ENCODE results near the gene GALNS.
"Not testable (repeated sequence)": the region's sequence is repeated elsewhere in the genome, so short reads cannot be mapped to it uniquely, and the experiment has no call there.

The GALNS gene

GRCh38 chr16:88892065-88892464 is 35.3 kb upstream of the GALNS start:
- no peaks in the 10 kb centered on the region for H3K36me3 ChIP-seq (ENCODE audit: control insufficient read depth in 1 of 2, insufficient read depth in 2 of 2, low read depth in 1 of 2, low read length in 2 of 2)
- no peak overlapping the region for H3K14ac ChIP-seq (ENCODE audit: low read length in 2 of 2)
- 87% methylated on average over 20 of the region's 20 CpGs for WGBS
- H2BK12ac ChIP-seq (ENCODE audit: low read length in 2 of 2), result no peak overlapping the region
- no peak overlapping the region for H4K8ac ChIP-seq (ENCODE audit: low read length)
- no peak overlapping the region for H2AFZ ChIP-seq (ENCODE audit: low read depth, low read length)
- H2BK5ac ChIP-seq (ENCODE audit: low read depth, low read length, poor library complexity, severe bottlenecking), result no peak overlapping the region
- H3K9ac ChIP-seq (ENCODE audit: low read length), result no peak overlapping the region
- no peaks in the 10 kb centered on the region for H3K4me1 ChIP-seq (ENCODE audit: control insufficient read depth, insufficient read depth, low read depth, low read length)
- H3K18ac ChIP-seq (ENCODE audit: low read depth in 1 of 2, low read length in 2 of 2), result no peak overlapping the region
- H3K27me3 ChIP-seq (ENCODE audit: control insufficient read depth in 1 of 2, insufficient read depth in 1 of 2, low read length in 2 of 2), result peaks cover 11 to 31% of the 10 kb centered on the region in 2 experiments
- H3K4me2 ChIP-seq (ENCODE audit: low read length, poor library complexity, severe bottlenecking), result no peak overlapping the region
- no peak overlapping the region for H3K4ac ChIP-seq (ENCODE audit: low read depth in 1 of 2, low read length in 2 of 2)
- no peak overlapping the region for H2BK120ac ChIP-seq (ENCODE audit: low read depth, low read length)
- no peak overlapping the region for H2AK5ac ChIP-seq (ENCODE audit: low read length, severe bottlenecking)
- H4K91ac ChIP-seq (ENCODE audit: low read length), result no peak overlapping the region
- DNase-seq, result no peak
- H3K9me3 ChIP-seq (ENCODE audit: control insufficient read depth, low read length), result no peaks in the 10 kb centered on the region
- H3K4me3 ChIP-seq (ENCODE audit: insufficient read depth in 1 of 2, low read depth in 1 of 2, low read length in 2 of 2), result no peak overlapping the region
- H3K79me1 ChIP-seq (replicated peaks; ENCODE audit: low read length, poor library complexity, severe bottlenecking), result no peaks in the 10 kb centered on the region
- no peak overlapping the region for H2BK15ac ChIP-seq (ENCODE audit: low read depth, poor library complexity, severe bottlenecking)
- no peak overlapping the region for H3K23ac ChIP-seq (ENCODE audit: low read length in 2 of 2)
- no peak overlapping the region for H3K27ac ChIP-seq (ENCODE audit: low read length, poor library complexity, severe bottlenecking)

GRCh38 chr16:88891083-88891482 is 34.3 kb upstream of the GALNS start:
- H2BK120ac ChIP-seq (ENCODE audit: low read depth, low read length), result no peak overlapping the region
- H3K27ac ChIP-seq (ENCODE audit: low read length, poor library complexity, severe bottlenecking), result no peak overlapping the region
- no peak overlapping the region for H3K4me3 ChIP-seq (ENCODE audit: insufficient read depth in 1 of 2, low read depth in 1 of 2, low read length in 2 of 2)
- H4K91ac ChIP-seq (ENCODE audit: low read length), result no peak overlapping the region
- H2BK12ac ChIP-seq (ENCODE audit: low read length in 2 of 2), result no peak overlapping the region
- H3K18ac ChIP-seq (ENCODE audit: low read depth in 1 of 2, low read length in 2 of 2), result no peak overlapping the region
- H3K4me2 ChIP-seq (ENCODE audit: low read length, poor library complexity, severe bottlenecking), result no peak overlapping the region
- no peak overlapping the region for H2BK5ac ChIP-seq (ENCODE audit: low read depth, low read length, poor library complexity, severe bottlenecking)
- H3K9me3 ChIP-seq (ENCODE audit: control insufficient read depth, low read length), result no peaks in the 10 kb centered on the region
- no peaks in the 10 kb centered on the region for H3K79me1 ChIP-seq (replicated peaks; ENCODE audit: low read length, poor library complexity, severe bottlenecking)
- no peak overlapping the region for H2BK15ac ChIP-seq (ENCODE audit: low read depth, poor library complexity, severe bottlenecking)
- no peak overlapping the region for H3K14ac ChIP-seq (ENCODE audit: low read length in 2 of 2)
- H3K4me1 ChIP-seq (ENCODE audit: control insufficient read depth, insufficient read depth, low read depth, low read length), result no peaks in the 10 kb centered on the region
- H3K36me3 ChIP-seq (ENCODE audit: control insufficient read depth in 1 of 2, insufficient read depth in 2 of 2, low read depth in 1 of 2, low read length in 2 of 2), result no peaks in the 10 kb centered on the region
- H4K8ac ChIP-seq (ENCODE audit: low read length), result peak overlapping the region; percentile 43
- H2AK5ac ChIP-seq (ENCODE audit: low read length, severe bottlenecking), result no peak overlapping the region
- no peak overlapping the region for H3K23ac ChIP-seq (ENCODE audit: low read length in 2 of 2)
- H3K4ac ChIP-seq (ENCODE audit: low read depth in 1 of 2, low read length in 2 of 2), result no peak overlapping the region
- DNase-seq, result no peak
- whole genome bisulfite sequencing, result 81% methylated on average over 16 of the region's 16 CpGs
- no peak overlapping the region for H3K9ac ChIP-seq (ENCODE audit: low read length)
- no peak overlapping the region for H2AFZ ChIP-seq (ENCODE audit: low read depth, low read length)
- peaks cover 8 to 38% of the 10 kb centered on the region in 2 experiments for H3K27me3 ChIP-seq (ENCODE audit: control insufficient read depth in 1 of 2, insufficient read depth in 1 of 2, low read length in 2 of 2)

GRCh38 chr16:88889702-88890352 is 33.1 kb upstream of the GALNS start:
- not testable (repeated sequence) for H3K4ac ChIP-seq (ENCODE audit: low read depth in 1 of 2, low read length in 2 of 2); H3K4me2 ChIP-seq (ENCODE audit: low read length, poor library complexity, severe bottlenecking); H3K9me3 ChIP-seq (ENCODE audit: control insufficient read depth, low read length); H3K14ac ChIP-seq (ENCODE audit: low read length in 2 of 2); H3K4me3 ChIP-seq (ENCODE audit: insufficient read depth in 1 of 2, low read depth in 1 of 2, low read length in 2 of 2); H3K23ac ChIP-seq (ENCODE audit: low read length in 2 of 2); H3K79me1 ChIP-seq (replicated peaks; ENCODE audit: low read length, poor library complexity, severe bottlenecking); H2BK15ac ChIP-seq (ENCODE audit: low read depth, poor library complexity, severe bottlenecking); H2BK5ac ChIP-seq (ENCODE audit: low read depth, low read length, poor library complexity, severe bottlenecking); H2BK120ac ChIP-seq (ENCODE audit: low read depth, low read length); H2BK12ac ChIP-seq (ENCODE audit: low read length in 2 of 2); H3K18ac ChIP-seq (ENCODE audit: low read depth in 1 of 2, low read length in 2 of 2); H4K8ac ChIP-seq (ENCODE audit: low read length); DNase-seq; H3K36me3 ChIP-seq (ENCODE audit: control insufficient read depth in 1 of 2, insufficient read depth in 2 of 2, low read depth in 1 of 2, low read length in 2 of 2); H4K91ac ChIP-seq (ENCODE audit: low read length); H3K9ac ChIP-seq (ENCODE audit: low read length); H3K4me1 ChIP-seq (ENCODE audit: control insufficient read depth, insufficient read depth, low read depth, low read length); H2AK5ac ChIP-seq (ENCODE audit: low read length, severe bottlenecking); H2AFZ ChIP-seq (ENCODE audit: low read depth, low read length); H3K27ac ChIP-seq (ENCODE audit: low read length, poor library complexity, severe bottlenecking)
- 93% methylated on average over 46 of the region's 48 CpGs for WGBS
- H3K27me3 ChIP-seq (ENCODE audit: control insufficient read depth in 1 of 2, insufficient read depth in 1 of 2, low read length in 2 of 2), result peaks cover 8 to 38% of the 10 kb centered on the region in 2 experiments

- Histone ChIP-seq H3K4me2 (ENCODE audit: low read length, poor library complexity, severe bottlenecking) (no peak overlapping the region), H3K9me3 (ENCODE audit: control insufficient read depth, low read length) (no peaks in the 10 kb centered on the region), H2BK5ac (ENCODE audit: low read depth, low read length, poor library complexity, severe bottlenecking) (no peak overlapping the region), H3K79me1 (replicated peaks; ENCODE audit: low read length, poor library complexity, severe bottlenecking) (no peaks in the 10 kb centered on the region), H3K4me1 (ENCODE audit: control insufficient read depth, insufficient read depth, low read depth, low read length) (no peaks in the 10 kb centered on the region), H3K14ac (ENCODE audit: low read length in 2 of 2) (no peak overlapping the region), H3K36me3 (ENCODE audit: control insufficient read depth in 1 of 2, insufficient read depth in 2 of 2, low read depth in 1 of 2, low read length in 2 of 2) (no peaks in the 10 kb centered on the region), H3K23ac (ENCODE audit: low read length in 2 of 2) (no peak overlapping the region), H4K8ac (ENCODE audit: low read length) (no peak overlapping the region), H3K9ac (ENCODE audit: low read length) (no peak overlapping the region), H3K4me3 (ENCODE audit: insufficient read depth in 1 of 2, low read depth in 1 of 2, low read length in 2 of 2) (no peak overlapping the region), H3K4ac (ENCODE audit: low read depth in 1 of 2, low read length in 2 of 2) (no peak overlapping the region), H2BK12ac (ENCODE audit: low read length in 2 of 2) (no peak overlapping the region), H3K27me3 (ENCODE audit: control insufficient read depth in 1 of 2, insufficient read depth in 1 of 2, low read length in 2 of 2) (peaks cover 8 to 38% of the 10 kb centered on the region in 2 experiments), H3K27ac (ENCODE audit: low read length, poor library complexity, severe bottlenecking) (no peak overlapping the region), H3K18ac (ENCODE audit: low read depth in 1 of 2, low read length in 2 of 2) (no peak overlapping the region), H2AFZ (ENCODE audit: low read depth, low read length) (no peak overlapping the region), H4K91ac (ENCODE audit: low read length) (no peak overlapping the region), H2BK15ac (ENCODE audit: low read depth, poor library complexity, severe bottlenecking) (peak overlapping the region; percentile 20), H2AK5ac (ENCODE audit: low read length, severe bottlenecking) (no peak overlapping the region), H2BK120ac (ENCODE audit: low read depth, low read length) (no peak overlapping the region)
- WGBS, result 87% methylated on average over 29 of the region's 30 CpGs
- DNase-seq, result no peak
Measured at GRCh38 chr16:88888461-88889387, 32.0 kb upstream of the GALNS start.
